ENCODE results near the gene SIRT1. TPM values are rescaled to one million over a fixed set of nuclear protein-coding genes. Genes with fewer than 3 reads are reported as not detected.

SIRT1 gene
- total and polyA plus RNA-seq, 2 donors (not counting 1 experiment from before 2014, with no cell fraction given) = 17.0 to 21.1 TPM

GRCh38 chr10:67863094-67863493, 21.4 kb upstream of the SIRT1 start:
- Histone ChIP-seq H4K20me1 (ENCODE audit: control insufficient read depth, extremely low read depth, insufficient read depth, low read length) (no peaks in the 10 kb centered on the region), H3K4me2 (ENCODE audit: extremely low read depth, insufficient read depth, low read length) (no peak overlapping the region), H3K4me1 (ENCODE audit: control insufficient read depth, extremely low read depth, insufficient read depth, low read length) (no peaks in the 10 kb centered on the region), H3K79me2 (ENCODE audit: control insufficient read depth, insufficient read depth, low read length) (no peaks in the 10 kb centered on the region), H2AFZ (ENCODE audit: low read length) (no peak overlapping the region), H3K9ac (ENCODE audit: insufficient read depth, low read length) (no peak overlapping the region), H3K27ac (ENCODE audit: insufficient read depth, low read length) (no peak overlapping the region), H3K4me3 (replicated peaks in 1 of 4; ENCODE audit: control extremely low read depth in 1 of 4, insufficient read depth in 1 of 4, low read depth in 3 of 4, low read length in 4 of 4) (no peak overlapping the region), H3K36me3 (ENCODE audit: control insufficient read depth, insufficient read depth, low read length) (no peaks in the 10 kb centered on the region), H3K27me3 (ENCODE audit: control insufficient read depth, insufficient read depth, low read length) (no peaks in the 10 kb centered on the region), H3K9me3 (ENCODE audit: control insufficient read depth, insufficient read depth, low read depth, low read length) (no peaks in the 10 kb centered on the region)
- TF ChIP-seq EZH2 (IDR thresholded peaks at IDR 0.05; ENCODE audit: low read length, missing control alignments) (no peak), CTCF (conservative IDR thresholded peaks at IDR 0.05 in 1 of 2, IDR thresholded peaks at IDR 0.05 in 1 of 2; ENCODE audit: low read depth in 1 of 2, low read length in 2 of 2) (no peak)
- DNase-seq (ENCODE audit: low read depth in 2 of 2) = no peak

- Histone ChIP-seq H4K20me1 (ENCODE audit: control insufficient read depth, extremely low read depth, insufficient read depth, low read length) (no peaks in the 10 kb centered on the region), H3K9ac (ENCODE audit: insufficient read depth, low read length) (no peak overlapping the region), H3K4me2 (ENCODE audit: extremely low read depth, insufficient read depth, low read length) (no peak overlapping the region), H3K36me3 (ENCODE audit: control insufficient read depth, insufficient read depth, low read length) (no peaks in the 10 kb centered on the region), H3K4me1 (ENCODE audit: control insufficient read depth, extremely low read depth, insufficient read depth, low read length) (no peaks in the 10 kb centered on the region), H2AFZ (ENCODE audit: low read length) (no peak overlapping the region), H3K27ac (ENCODE audit: insufficient read depth, low read length) (no peak overlapping the region), H3K79me2 (ENCODE audit: control insufficient read depth, insufficient read depth, low read length) (no peaks in the 10 kb centered on the region), H3K4me3 (replicated peaks in 1 of 4; ENCODE audit: control extremely low read depth in 1 of 4, insufficient read depth in 1 of 4, low read depth in 3 of 4, low read length in 4 of 4) (no peak overlapping the region), H3K9me3 (ENCODE audit: control insufficient read depth, insufficient read depth, low read depth, low read length) (no peaks in the 10 kb centered on the region), H3K27me3 (ENCODE audit: control insufficient read depth, insufficient read depth, low read length) (no peaks in the 10 kb centered on the region)
- DNase-seq (ENCODE audit: low read depth in 2 of 2) = no peak
- TF ChIP-seq EZH2 (IDR thresholded peaks at IDR 0.05; ENCODE audit: low read length, missing control alignments) (no peak), CTCF (conservative IDR thresholded peaks at IDR 0.05 in 1 of 2, IDR thresholded peaks at IDR 0.05 in 1 of 2; ENCODE audit: low read depth in 1 of 2, low read length in 2 of 2) (no peak)
These were observed 19.7 kb upstream of the SIRT1 start for GRCh38 chr10:67864607-67865371.

GRCh38 chr10:67868132-67868531, 16.3 kb upstream of the SIRT1 start:
- Histone ChIP-seq H2AFZ (ENCODE audit: low read length) (no peak overlapping the region), H3K27ac (ENCODE audit: insufficient read depth, low read length) (no peak overlapping the region), H3K4me3 (replicated peaks in 1 of 4; ENCODE audit: control extremely low read depth in 1 of 4, insufficient read depth in 1 of 4, low read depth in 3 of 4, low read length in 4 of 4) (no peak overlapping the region), H3K9me3 (ENCODE audit: control insufficient read depth, insufficient read depth, low read depth, low read length) (no peaks in the 10 kb centered on the region), H3K9ac (ENCODE audit: insufficient read depth, low read length) (no peak overlapping the region), H4K20me1 (ENCODE audit: control insufficient read depth, extremely low read depth, insufficient read depth, low read length) (no peaks in the 10 kb centered on the region), H3K27me3 (ENCODE audit: control insufficient read depth, insufficient read depth, low read length) (no peaks in the 10 kb centered on the region), H3K79me2 (ENCODE audit: control insufficient read depth, insufficient read depth, low read length) (no peaks in the 10 kb centered on the region), H3K36me3 (ENCODE audit: control insufficient read depth, insufficient read depth, low read length) (no peaks in the 10 kb centered on the region), H3K4me1 (ENCODE audit: control insufficient read depth, extremely low read depth, insufficient read depth, low read length) (no peaks in the 10 kb centered on the region), H3K4me2 (ENCODE audit: extremely low read depth, insufficient read depth, low read length) (no peak overlapping the region)
- no peak for TF ChIP-seq CTCF (conservative IDR thresholded peaks at IDR 0.05 in 1 of 2, IDR thresholded peaks at IDR 0.05 in 1 of 2; ENCODE audit: low read depth in 1 of 2, low read length in 2 of 2)
- no peak for TF ChIP-seq EZH2 (IDR thresholded peaks at IDR 0.05; ENCODE audit: low read length, missing control alignments)
- no peak for DNase-seq (ENCODE audit: low read depth in 2 of 2)

All from fibroblast of lung (primary cell).